T-cell (primary cell): ENCODE results near the gene ASTL. TPM values are rescaled to one million over a fixed set of nuclear protein-coding genes. Genes with fewer than 3 reads are reported as not detected.
"Not testable (repeated sequence)": the region's sequence is repeated elsewhere in the genome, so short reads cannot be mapped to it uniquely, and the experiment has no call there.

Experiments
- ATAC-seq, 4 experiments: fragments of 200-7000 bp in 3 of 4; fragments of 150-1000 bp in 1 of 4; cut with Tn5 transposase; replicated peaks in 1 of 4; 1 replicate in 3 of 4; 2 replicates in 1 of 4; pipeline ENCODE4 v1.10.0; 2021; ENCODE audit warnings: moderate library complexity in 3 of 4, mild to moderate bottlenecking in 2 of 4, moderate number of reproducible peaks in 1 of 4
- CTCF ChIA-PET, 2 donors: fragments of 300-600 bp; sonication (Branson Sonifier 250); formaldehyde crosslinking; loops; one replicate each; lab custom pipeline; 2022; ENCODE audit warnings: antibody characterized with exemption in 2 of 2; lab: Charles Lee
- POLR2A ChIA-PET, 2 donors: fragments of 300-600 bp; sonication (Branson Sonifier 250); formaldehyde crosslinking; loops; one replicate each; lab custom pipeline; 2022; ENCODE audit warnings: antibody characterized with exemption in 2 of 2; lab: Charles Lee
- DNase-seq, 35 experiments: peaks; one replicate each; pipeline versions ENCODE4 v3.0.0 to v3.0.0-alpha.2; 2013 to 2023
- H3K27ac ChIP-seq: one replicate; pipeline ENCODE4 v1.5.1; 2013; ENCODE audit warnings: low read length
- H3K27me3 ChIP-seq, 2 experiments: replicated peaks in 1 of 2; 1 replicate in 1 of 2; 2 replicates in 1 of 2; pipeline versions ENCODE4 v1.6.1 to v1.7.0; 2013; ENCODE audit warnings: low read length in 1 of 2, mixed read lengths in 1 of 2; ENCODE audit not compliant: control insufficient read depth in 2 of 2, insufficient read depth in 2 of 2; ENCODE audit errors: extremely low read depth in 1 of 2
- H3K36me3 ChIP-seq, 2 donors: 1 replicate in 1 of 2; 2 replicates in 1 of 2; pipeline versions ENCODE4 v1.6.1 to v1.7.0; 2013; ENCODE audit warnings: low read length in 1 of 2; ENCODE audit not compliant: control insufficient read depth in 2 of 2, insufficient read depth in 1 of 2; ENCODE audit errors: extremely low read depth in 1 of 2
- H3K4me1 ChIP-seq, 2 experiments: 1 replicate in 1 of 2; 2 replicates in 1 of 2; pipeline versions ENCODE4 v1.6.1 to v1.7.0; 2013; ENCODE audit warnings: low read length in 2 of 2, mixed read lengths in 1 of 2; ENCODE audit not compliant: insufficient read depth in 2 of 2, control insufficient read depth in 1 of 2; ENCODE audit errors: extremely low read depth in 1 of 2
- H3K4me3 ChIP-seq, 2 donors: 1 replicate in 1 of 2; 2 replicates in 1 of 2; pipeline versions ENCODE4 v1.5.1 to v1.7.0; 2013; ENCODE audit warnings: mild to moderate bottlenecking in 2 of 2, low read length in 1 of 2, moderate library complexity in 1 of 2; ENCODE audit not compliant: control insufficient read depth in 1 of 2; ENCODE audit errors: extremely low read depth in 1 of 2
- H3K9me3 ChIP-seq: 2 replicates; pipeline ENCODE4 v1.7.0; 2013
- H3K27ac Mint-ChIP-seq, 2 donors: one replicate each; pipeline ENCODE4 v1.8.0; 2020 to 2021; ENCODE audit warnings: mild to moderate bottlenecking in 2 of 2, mixed read lengths in 2 of 2
- H3K27me3 Mint-ChIP-seq, 2 donors: one replicate each; pipeline ENCODE4 v1.8.0; 2021 to 2022; ENCODE audit warnings: mixed read lengths in 2 of 2
- H3K36me3 Mint-ChIP-seq: one replicate; pipeline ENCODE4 v1.8.0; 2021; ENCODE audit warnings: mixed read lengths
- H3K4me1 Mint-ChIP-seq, 3 donors: one replicate each; pipeline ENCODE4 v1.8.0; 2020 to 2022; ENCODE audit warnings: mixed read lengths in 3 of 3, mild to moderate bottlenecking in 1 of 3
- H3K4me3 Mint-ChIP-seq, 3 donors: one replicate each; pipeline ENCODE4 v1.8.0; 2020 to 2022; ENCODE audit warnings: mild to moderate bottlenecking in 3 of 3, mixed read lengths in 3 of 3, moderate library complexity in 3 of 3
- H3K9me3 Mint-ChIP-seq, 3 donors: one replicate each; pipeline ENCODE4 v1.8.0; 2020 to 2022; ENCODE audit warnings: mixed read lengths in 3 of 3
- WGBS: methylation state at CpG from one replicate; pipeline ENCODE4 v1.1.5; 2013; ENCODE audit warnings: missing lambda C conversion rate; ENCODE audit not compliant: insufficient coverage; 5-methylcytosine and 5-hydroxymethylcytosine counted together
- total RNA-seq, 35 experiments: library from RNA in 6 of 35; stranded (reverse) in 6 of 35; fragments of 120-200 nt in 1 of 35; gene quantifications; one replicate each; pipeline versions ENCODE4 v1.2.1 to v1.2.4 and lab custom pipeline; 2013 to 2026

Gene ASTL
- total RNA-seq, 5 donors from 2014 or later (not counting 1 experiment from before 2014, with no cell fraction given) = 1.2 to 10.4 (median 1.4) TPM

- peaks cover 52 to 54% (median 53%) of the 10 kb centered on the region in 3 donors for H3K4me1 Mint-ChIP-seq
- H3K27ac ChIP-seq = peak overlapping the region; percentile 65
- peaks cover 13 to 82% of the 10 kb centered on the region in 2 experiments for H3K4me1 ChIP-seq
- H3K27me3 ChIP-seq, H3K9me3 Mint-ChIP-seq, DNase-seq, H3K4me3 ChIP-seq, POLR2A ChIA-PET, H3K27me3 Mint-ChIP-seq, ATAC-seq, H3K9me3 ChIP-seq: not testable (repeated sequence)
- peaks cover 9 to 16% of the 10 kb centered on the region in 2 donors for H3K36me3 ChIP-seq
- CTCF ChIA-PET = interaction anchor here (0.7 to 4.1 kb wide), 5 partner anchors 21 to 34 kb away, joined by 3 to 33 read pairs (median 5); no protein-coding TSS in a partner anchor
- H3K36me3 Mint-ChIP-seq = peaks cover 13% of the 10 kb centered on the region
- peak overlapping the region; percentile 85 for H3K27ac Mint-ChIP-seq
- WGBS = no CpG with 5 or more reads among the region's 5 CpGs
- H3K4me3 Mint-ChIP-seq = peak overlapping the region in 1 of 3 donors; percentile 97
Measured at GRCh38 chr2:96141624-96141967, 3.3 kb upstream of the ASTL start.

GRCh38 chr2:96140941-96141623, 2.8 kb upstream of the ASTL start:
- Mint-ChIP-seq H3K27me3 (no peaks in the 10 kb centered on the region), H3K9me3 (no peaks in the 10 kb centered on the region), H3K27ac (peak overlapping the region; percentile 85), H3K4me1 (peaks cover 48 to 49% (median 48%) of the 10 kb centered on the region in 3 donors), H3K4me3 (peak overlapping the region in 1 of 3 donors; percentile 97), H3K36me3 (peaks cover 13% of the 10 kb centered on the region)
- H3K36me3 ChIP-seq = peaks cover 9 to 16% of the 10 kb centered on the region in 2 donors
- H3K9me3 ChIP-seq = no peaks in the 10 kb centered on the region
- H3K4me3 ChIP-seq = no peak overlapping the region
- H3K27ac ChIP-seq = no peak overlapping the region
- ChIA-PET POLR2A (interaction anchor here in 1 of 2 donors (0.6 to 0.8 kb wide), 3 partner anchors 16 to 776 kb away, joined by 3 read pairs; no protein-coding TSS in a partner anchor), CTCF (interaction anchor here (0.6 to 5.6 kb wide), 7 partner anchors 21 to 693 kb away, joined by 3 to 128 read pairs (median 9); no protein-coding TSS in a partner anchor)
- H3K27me3 ChIP-seq = peaks cover 0 to 3% of the 10 kb centered on the region in 2 experiments
- 96% methylated on average over 11 of the region's 13 CpGs for WGBS
- no peak for DNase-seq
- no peak for ATAC-seq
- H3K4me1 ChIP-seq = peaks cover 13 to 82% of the 10 kb centered on the region in 2 experiments

- no peak for ATAC-seq
Measured at GRCh38 chr2:96139181-96139758, 968 bp upstream of the ASTL start.

GRCh38 chr2:96137321-96138178, 752 bp downstream of the ASTL start:
- ChIA-PET POLR2A (interaction anchor here (0.5 to 2.8 kb wide), 5 partner anchors 9 to 38 kb away, joined by 3 to 14 read pairs (median 4); no protein-coding TSS in a partner anchor), CTCF (interaction anchor here (0.6 to 5.6 kb wide), 8 partner anchors 21 to 129 kb away, joined by 3 to 128 read pairs (median 4); partner anchors contain the start of gene ADRA2B (in 1 of the 2))
- Mint-ChIP-seq H3K27me3 (no peaks in the 10 kb centered on the region), H3K27ac (no peak overlapping the region), H3K36me3 (no peaks in the 10 kb centered on the region), H3K4me3 (peak overlapping the region in 1 of 3 donors; percentile 36), H3K9me3 (no peaks in the 10 kb centered on the region), H3K4me1 (peaks cover 23 to 24% (median 24%) of the 10 kb centered on the region in 3 donors)
- no peaks in the 10 kb centered on the region for H3K9me3 ChIP-seq
- H3K27ac ChIP-seq = peak overlapping the region; percentile 23
- peak in 1 of 35 experiments; percentile 21 for DNase-seq
- 79% methylated on average over 9 of the region's 15 CpGs for WGBS
- peaks cover 0 to 3% of the 10 kb centered on the region in 2 experiments for H3K27me3 ChIP-seq
- no peak for ATAC-seq
- H3K4me1 ChIP-seq = peaks cover 3 to 53% of the 10 kb centered on the region in 2 experiments
- H3K36me3 ChIP-seq = peaks cover 3 to 5% of the 10 kb centered on the region in 2 donors
- no peak overlapping the region for H3K4me3 ChIP-seq

More at GRCh38 chr2:96139181-96139758, 968 bp upstream of the ASTL start:
- DNase-seq = no peak
- no peak overlapping the region for H3K4me3 ChIP-seq
- Mint-ChIP-seq H3K4me1 (peaks cover 41% of the 10 kb centered on the region in 3 donors), H3K27ac (peak overlapping the region in 1 of 2 donors; percentile 52), H3K4me3 (no peak overlapping the region), H3K9me3 (no peaks in the 10 kb centered on the region), H3K36me3 (peaks cover 10% of the 10 kb centered on the region), H3K27me3 (no peaks in the 10 kb centered on the region)
- peaks cover 0 to 3% of the 10 kb centered on the region in 2 experiments for H3K27me3 ChIP-seq
- no peak overlapping the region for H3K27ac ChIP-seq
- POLR2A ChIA-PET = interaction anchor here (1.7 to 2.8 kb wide), 2 partner anchors 35 to 36 kb away, joined by 11 to 14 read pairs; no protein-coding TSS in a partner anchor
- peaks cover 13 to 70% of the 10 kb centered on the region in 2 experiments for H3K4me1 ChIP-seq
- CTCF ChIA-PET = interaction anchor here (0.6 to 5.6 kb wide), 8 partner anchors 9 to 128 kb away, joined by 3 to 128 read pairs (median 5); no protein-coding TSS in a partner anchor
- WGBS = 93% methylated on average over 3 of the region's 7 CpGs
- H3K36me3 ChIP-seq = peaks cover 9 to 16% of the 10 kb centered on the region in 2 donors
- H3K9me3 ChIP-seq = no peaks in the 10 kb centered on the region

GRCh38 chr2:96136129-96136720, 2.1 kb downstream of the ASTL start:
- H3K4me1 Mint-ChIP-seq = peaks cover 15 to 21% (median 18%) of the 10 kb centered on the region in 3 donors

More at GRCh38 chr2:96136129-96136720, 2.1 kb downstream of the ASTL start:
- no peaks in the 10 kb centered on the region for H3K9me3 Mint-ChIP-seq
- no peaks in the 10 kb centered on the region for H3K27me3 Mint-ChIP-seq
- no peak overlapping the region for H3K27ac Mint-ChIP-seq
- no peak overlapping the region for H3K4me3 Mint-ChIP-seq
- peaks cover 4% of the 10 kb centered on the region for H3K36me3 Mint-ChIP-seq
- H3K4me3 ChIP-seq = no peak overlapping the region
- ATAC-seq (no peak), DNase-seq (no peak)
- no peak overlapping the region for H3K27ac ChIP-seq
- CTCF ChIA-PET = interaction anchor here (0.7 to 5.6 kb wide), 3 partner anchors 38 to 47 kb away, joined by 3 to 128 read pairs (median 76); no protein-coding TSS in a partner anchor
- POLR2A ChIA-PET = no interaction called here
- 95% methylated on average over 6 of the region's 8 CpGs for WGBS
- peaks cover 0 to 3% of the 10 kb centered on the region in 2 experiments for H3K27me3 ChIP-seq
- no peaks in the 10 kb centered on the region for H3K9me3 ChIP-seq
- H3K4me1 ChIP-seq = peaks cover 0 to 50% of the 10 kb centered on the region in 2 experiments
- peaks cover 0 to 7% of the 10 kb centered on the region in 2 donors for H3K36me3 ChIP-seq
